AML-193 (cell line): ENCODE results near the gene PCDH15.

Experiments used
- DNase-seq, 2 experiments: peaks; one replicate each; lab custom pipeline; 2025; lab: John Stamatoyannopoulos, UW

PCDH15 gene

GRCh38 chr10:54125098-54125747 is 675.8 kb downstream of the PCDH15 start:
- no peak for DNase-seq

- DNase-seq: no peak
Measured at GRCh38 chr10:54124209-54124885, 676.7 kb downstream of the PCDH15 start.

GRCh38 chr10:54120806-54121205 is 680.2 kb downstream of the PCDH15 start:
- no peak for DNase-seq

GRCh38 chr10:54108961-54109360 is 692.1 kb downstream of the PCDH15 start:
- no peak for DNase-seq

GRCh38 chr10:54096892-54097291 is 704.1 kb downstream of the PCDH15 start:
- DNase-seq: no peak

- DNase-seq: no peak
Measured at GRCh38 chr10:54094321-54094720, 706.7 kb downstream of the PCDH15 start.

- no peak for DNase-seq
Measured at GRCh38 chr10:54091237-54091636, 709.8 kb downstream of the PCDH15 start.

GRCh38 chr10:54081950-54082349 is 719.1 kb downstream of the PCDH15 start:
- DNase-seq: no peak

- DNase-seq: no peak
Measured at GRCh38 chr10:54067361-54067760, 733.7 kb downstream of the PCDH15 start.

- no peak for DNase-seq
Measured at GRCh38 chr10:54066646-54067045, 734.4 kb downstream of the PCDH15 start.

GRCh38 chr10:54065106-54065505 is 735.9 kb downstream of the PCDH15 start:
- no peak for DNase-seq

GRCh38 chr10:54064215-54064614 is 736.8 kb downstream of the PCDH15 start:
- DNase-seq: no peak

GRCh38 chr10:54063514-54063913 is 737.5 kb downstream of the PCDH15 start:
- no peak for DNase-seq

GRCh38 chr10:54060572-54060971 is 740.5 kb downstream of the PCDH15 start:
- DNase-seq: no peak

- no peak for DNase-seq
Measured at GRCh38 chr10:54057357-54057756, 743.7 kb downstream of the PCDH15 start.

- no peak for DNase-seq
Measured at GRCh38 chr10:54026340-54026739, 774.7 kb downstream of the PCDH15 start.

GRCh38 chr10:54011117-54011516 is 789.9 kb downstream of the PCDH15 start:
- DNase-seq: no peak

GRCh38 chr10:54010337-54010933 is 790.6 kb downstream of the PCDH15 start:
- no peak for DNase-seq

GRCh38 chr10:54009672-54010071 is 791.4 kb downstream of the PCDH15 start:
- no peak for DNase-seq

- DNase-seq: no peak
Measured at GRCh38 chr10:54002077-54002476, 799.0 kb downstream of the PCDH15 start.

GRCh38 chr10:53997953-53998352 is 803.1 kb downstream of the PCDH15 start:
- no peak for DNase-seq

GRCh38 chr10:53990799-53991238 is 810.2 kb downstream of the PCDH15 start:
- DNase-seq: no peak

- no peak for DNase-seq
Measured at GRCh38 chr10:53983431-53983830, 817.6 kb downstream of the PCDH15 start.
